ENCODE data around the gene KIF5C.

GRCh38 chr2:148877403-148877740 lies 2.3 kb downstream of the KIF5C start:
- TF ChIP-seq POLR2A (IDR thresholded peaks at IDR 0.05) (no peak), CTCF (IDR thresholded peaks at IDR 0.05) (no peak)

Data from Peyer's patch (tissue), 4 donors.